Measurements from ENCODE around the gene FSIP1.

Gene FSIP1

DNA sequence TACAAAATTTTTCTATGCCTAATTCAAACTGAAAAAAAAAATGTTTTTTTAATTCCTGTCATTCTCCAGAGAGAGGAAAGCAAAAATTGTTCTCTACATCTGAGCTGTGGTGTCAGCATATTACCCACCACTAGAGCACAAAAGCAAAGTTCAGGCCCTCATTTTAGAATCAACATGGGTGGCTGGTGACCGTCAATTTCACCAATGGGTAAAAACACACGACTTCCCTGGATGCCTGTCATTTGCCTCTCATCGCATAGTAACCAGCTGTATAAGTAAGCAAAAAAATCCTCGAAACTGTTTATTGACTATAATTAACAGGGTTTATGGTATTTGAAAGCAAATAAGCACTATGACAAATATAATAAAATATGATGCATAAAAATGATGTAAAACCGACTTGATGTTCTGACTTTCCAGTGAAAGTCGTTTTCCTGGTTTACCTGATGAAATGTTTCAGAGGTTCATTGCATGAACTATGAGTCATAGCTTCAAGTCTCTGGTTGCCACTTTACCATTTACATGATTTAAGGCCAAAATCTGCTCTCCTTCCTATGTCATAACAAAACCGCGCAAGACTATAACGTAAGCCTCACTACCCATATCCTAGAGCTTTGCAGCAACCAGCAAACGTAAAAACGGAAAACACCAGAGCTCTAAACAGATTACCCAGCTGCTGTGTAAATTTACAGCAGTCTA, 141.3 kb downstream of the FSIP1 start:
- no peak overlapping the region for H3K4me3 ChIP-seq (ENCODE audit: low read length)
- TF ChIP-seq, protein P1, sequence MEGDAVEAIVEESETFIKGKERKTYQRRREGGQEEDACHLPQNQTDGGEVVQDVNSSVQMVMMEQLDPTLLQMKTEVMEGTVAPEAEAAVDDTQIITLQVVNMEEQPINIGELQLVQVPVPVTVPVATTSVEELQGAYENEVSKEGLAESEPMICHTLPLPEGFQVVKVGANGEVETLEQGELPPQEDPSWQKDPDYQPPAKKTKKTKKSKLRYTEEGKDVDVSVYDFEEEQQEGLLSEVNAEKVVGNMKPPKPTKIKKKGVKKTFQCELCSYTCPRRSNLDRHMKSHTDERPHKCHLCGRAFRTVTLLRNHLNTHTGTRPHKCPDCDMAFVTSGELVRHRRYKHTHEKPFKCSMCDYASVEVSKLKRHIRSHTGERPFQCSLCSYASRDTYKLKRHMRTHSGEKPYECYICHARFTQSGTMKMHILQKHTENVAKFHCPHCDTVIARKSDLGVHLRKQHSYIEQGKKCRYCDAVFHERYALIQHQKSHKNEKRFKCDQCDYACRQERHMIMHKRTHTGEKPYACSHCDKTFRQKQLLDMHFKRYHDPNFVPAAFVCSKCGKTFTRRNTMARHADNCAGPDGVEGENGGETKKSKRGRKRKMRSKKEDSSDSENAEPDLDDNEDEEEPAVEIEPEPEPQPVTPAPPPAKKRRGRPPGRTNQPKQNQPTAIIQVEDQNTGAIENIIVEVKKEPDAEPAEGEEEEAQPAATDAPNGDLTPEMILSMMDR (conservative IDR thresholded peaks at IDR 0.05; ENCODE audit: low read depth, low read length): peak; percentile 1
- no peak for DNase-seq (ENCODE audit: low read depth)

- no peak overlapping the region for H3K4me3 ChIP-seq (ENCODE audit: low read length)
- DNase-seq (ENCODE audit: low read depth): no peak
- TF ChIP-seq, protein P1 (conservative IDR thresholded peaks at IDR 0.05; ENCODE audit: low read depth, low read length): no peak
Measured at GRCh38 chr15:39640665-39641064, 142.0 kb downstream of the FSIP1 start.

GRCh38 chr15:39639037-39639436, 143.6 kb downstream of the FSIP1 start:
- H3K4me3 ChIP-seq (ENCODE audit: low read length): no peak overlapping the region
- no peak for DNase-seq (ENCODE audit: low read depth)
- TF ChIP-seq, protein P1 (conservative IDR thresholded peaks at IDR 0.05; ENCODE audit: low read depth, low read length): no peak

GRCh38 chr15:39638041-39638440, 144.6 kb downstream of the FSIP1 start:
- no peak overlapping the region for H3K4me3 ChIP-seq (ENCODE audit: low read length)
- no peak for DNase-seq (ENCODE audit: low read depth)
- TF ChIP-seq, protein P1 (conservative IDR thresholded peaks at IDR 0.05; ENCODE audit: low read depth, low read length): no peak

- no peak overlapping the region for H3K4me3 ChIP-seq (ENCODE audit: low read length)
- DNase-seq (ENCODE audit: low read depth): no peak
- TF ChIP-seq, protein P1 (conservative IDR thresholded peaks at IDR 0.05; ENCODE audit: low read depth, low read length): peak; percentile 11
Measured at GRCh38 chr15:39631357-39631756, 151.3 kb downstream of the FSIP1 start.

GRCh38 chr15:39629906-39630305, 152.7 kb downstream of the FSIP1 start:
- H3K4me3 ChIP-seq (ENCODE audit: low read length): no peak overlapping the region
- TF ChIP-seq, protein P1 (conservative IDR thresholded peaks at IDR 0.05; ENCODE audit: low read depth, low read length): no peak
- DNase-seq (ENCODE audit: low read depth): no peak

GRCh38 chr15:39629371-39629770, 153.3 kb downstream of the FSIP1 start:
- H3K4me3 ChIP-seq (ENCODE audit: low read length): no peak overlapping the region
- TF ChIP-seq, protein P1 (conservative IDR thresholded peaks at IDR 0.05; ENCODE audit: low read depth, low read length): no peak
- DNase-seq (ENCODE audit: low read depth): no peak
